GM10266 (cell line): Measurements from ENCODE around the gene REPS1.

Experiments
- DNase-seq: peaks from one replicate; pipeline ENCODE4 v3.0.0; 2012; ENCODE audit errors: extremely low spot score
- CTCF ChIP-seq: IDR thresholded peaks from 2 replicates; pipeline ENCODE4 v1.5.1; 2012; ENCODE audit warnings: mild to moderate bottlenecking, low read depth; ENCODE audit not compliant: control insufficient read depth, insufficient read depth; ENCODE audit errors: missing control alignments

The REPS1 gene

GRCh38 chr6:138986578-138986977 lies 1.5 kb downstream of the REPS1 start:
- no peak for DNase-seq
- no peak for TF ChIP-seq CTCF

DNA sequence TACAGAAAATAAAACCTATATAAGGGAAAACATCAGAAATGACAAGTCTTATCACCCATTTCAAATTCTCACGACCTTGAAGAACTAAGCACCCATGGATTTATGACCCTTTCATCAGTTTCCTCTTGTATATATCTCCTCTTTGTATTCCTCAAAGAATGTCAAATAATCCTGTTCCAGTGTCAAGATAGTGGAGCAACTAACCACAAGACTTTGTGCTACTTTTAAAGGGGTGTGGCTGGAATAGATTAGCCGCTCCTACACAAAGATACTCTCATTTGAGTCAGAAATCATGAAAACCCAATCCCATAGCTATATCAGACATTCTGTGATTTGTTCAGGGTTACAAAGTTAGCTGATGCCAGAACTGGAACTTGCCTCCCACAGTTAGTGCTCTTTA lies 6.6 kb downstream of the REPS1 start:
- TF ChIP-seq CTCF: no peak
- DNase-seq: no peak

- TF ChIP-seq CTCF: no peak
- DNase-seq: no peak
Measured at GRCh38 chr6:138979813-138980668, 8.0 kb downstream of the REPS1 start.

DNA sequence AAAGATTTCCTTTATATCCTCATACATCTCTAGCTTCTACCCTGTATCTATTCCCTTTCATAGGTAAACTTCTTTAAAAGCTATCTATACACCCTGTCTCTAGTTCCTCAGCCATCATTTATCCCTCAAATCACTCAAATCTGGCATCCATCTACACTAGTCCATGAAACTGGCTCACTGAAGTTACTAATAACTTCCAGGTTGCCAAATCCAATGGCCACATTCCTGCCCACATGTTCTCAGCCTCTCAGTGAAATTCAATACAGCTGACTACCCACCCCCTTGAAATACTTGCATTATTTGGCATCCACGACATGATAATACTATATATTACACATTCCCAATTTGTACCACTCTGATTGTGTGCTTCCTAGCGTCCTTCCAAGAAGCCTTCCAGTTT lies 8.7 kb downstream of the REPS1 start:
- no peak for TF ChIP-seq CTCF
- no peak for DNase-seq

DNA sequence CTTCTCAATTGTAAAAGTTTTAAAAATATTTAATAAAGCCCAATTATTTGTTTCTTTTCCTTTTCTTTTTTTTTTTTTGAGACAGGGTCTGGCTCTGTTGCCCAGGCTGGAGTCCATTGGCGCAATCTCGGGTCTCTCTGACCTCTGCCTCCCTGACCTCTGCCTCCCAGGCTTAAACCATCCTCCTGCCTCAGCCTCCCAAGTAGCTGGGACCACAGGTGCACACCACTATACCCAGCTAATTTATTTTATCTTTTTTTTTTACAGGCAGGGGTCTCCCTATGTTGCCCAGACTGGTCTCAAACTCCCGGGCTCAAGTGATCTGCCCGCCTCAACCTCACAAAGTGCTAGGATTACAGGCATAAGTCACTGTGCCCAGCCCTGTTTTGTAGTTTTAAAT lies 9.8 kb downstream of the REPS1 start:
- DNase-seq: no peak
- TF ChIP-seq CTCF: no peak

- TF ChIP-seq CTCF: no peak
- DNase-seq: no peak
Measured at GRCh38 chr6:138977646-138978167, 10.3 kb downstream of the REPS1 start.

DNA sequence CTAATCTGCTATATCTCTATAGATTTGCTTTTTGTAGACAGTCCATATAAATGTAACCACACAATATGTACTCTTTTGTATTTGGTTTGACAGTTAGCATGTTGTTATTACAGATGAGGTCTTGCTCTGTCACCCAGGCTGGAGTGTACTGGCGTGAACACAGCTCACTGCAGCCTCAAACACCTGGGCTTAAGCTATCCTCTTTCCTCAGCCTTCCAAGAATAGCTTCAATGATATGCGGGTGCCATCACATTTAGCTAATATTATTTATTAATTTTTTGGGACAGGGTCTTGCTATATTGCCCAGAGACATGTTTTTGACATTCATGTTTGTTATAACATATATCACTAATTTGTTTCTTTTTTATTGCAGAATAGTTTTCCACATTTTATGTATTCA lies 10.8 kb downstream of the REPS1 start:
- DNase-seq: no peak

More for the DNA sequence above, 10.8 kb downstream of the REPS1 start:
- no peak for TF ChIP-seq CTCF
